Retinal pigment epithelial cell (primary cell): Measurements from ENCODE around the gene PRMT1.

Experiments used
- DNase-seq: peaks from one replicate; pipeline ENCODE4 v3.0.0-alpha.2; 2010; ENCODE audit warnings: low read depth
- H3K4me3 ChIP-seq: 2 replicates; pipeline ENCODE4 v1.5.1; 2011; ENCODE audit warnings: mild to moderate bottlenecking, low read length, control low read depth, moderate library complexity
- TF ChIP-seq, protein P1 (sequence below): conservative IDR thresholded peaks from 2 replicates; pipeline ENCODE4 v1.5.1; 2011; ENCODE audit warnings: low read depth, low read length, control low read depth, inconsistent platforms

Gene PRMT1

DNA sequence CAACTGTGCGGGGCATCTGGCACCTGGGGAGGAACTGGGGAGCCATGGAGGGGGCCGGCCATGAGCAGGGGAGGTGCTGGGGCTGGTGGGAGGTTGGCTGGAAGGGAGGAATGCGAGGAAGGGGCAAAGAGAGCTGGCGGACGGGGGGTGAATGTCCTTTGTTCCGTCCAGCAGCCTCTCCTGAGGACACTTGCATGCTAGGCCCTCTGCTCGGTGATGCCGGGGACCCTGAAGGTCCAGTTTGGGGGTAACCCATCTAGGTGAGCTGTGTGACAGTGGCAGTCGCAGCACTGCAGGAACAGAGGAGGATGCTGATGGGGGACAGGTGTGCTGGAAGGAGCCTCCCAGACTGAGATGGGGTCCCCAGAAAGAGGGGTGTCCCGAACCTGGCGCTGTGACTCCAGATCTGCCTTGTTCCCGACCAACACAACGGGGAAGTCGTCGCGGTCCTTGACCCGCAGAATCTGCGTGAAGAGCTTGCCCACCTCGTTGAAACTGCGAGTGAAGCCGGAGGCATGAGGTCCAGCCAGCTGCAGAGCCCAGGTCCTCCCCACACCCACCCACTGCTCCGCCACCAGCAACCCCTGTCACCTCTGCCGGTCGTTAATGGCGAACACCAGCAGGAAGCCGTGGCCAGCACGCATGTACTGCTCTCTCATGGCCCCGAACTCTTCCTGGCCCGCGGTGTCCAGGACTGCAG is 40.7 kb upstream of the PRMT1 start:
- DNase-seq = no peak

DNA sequence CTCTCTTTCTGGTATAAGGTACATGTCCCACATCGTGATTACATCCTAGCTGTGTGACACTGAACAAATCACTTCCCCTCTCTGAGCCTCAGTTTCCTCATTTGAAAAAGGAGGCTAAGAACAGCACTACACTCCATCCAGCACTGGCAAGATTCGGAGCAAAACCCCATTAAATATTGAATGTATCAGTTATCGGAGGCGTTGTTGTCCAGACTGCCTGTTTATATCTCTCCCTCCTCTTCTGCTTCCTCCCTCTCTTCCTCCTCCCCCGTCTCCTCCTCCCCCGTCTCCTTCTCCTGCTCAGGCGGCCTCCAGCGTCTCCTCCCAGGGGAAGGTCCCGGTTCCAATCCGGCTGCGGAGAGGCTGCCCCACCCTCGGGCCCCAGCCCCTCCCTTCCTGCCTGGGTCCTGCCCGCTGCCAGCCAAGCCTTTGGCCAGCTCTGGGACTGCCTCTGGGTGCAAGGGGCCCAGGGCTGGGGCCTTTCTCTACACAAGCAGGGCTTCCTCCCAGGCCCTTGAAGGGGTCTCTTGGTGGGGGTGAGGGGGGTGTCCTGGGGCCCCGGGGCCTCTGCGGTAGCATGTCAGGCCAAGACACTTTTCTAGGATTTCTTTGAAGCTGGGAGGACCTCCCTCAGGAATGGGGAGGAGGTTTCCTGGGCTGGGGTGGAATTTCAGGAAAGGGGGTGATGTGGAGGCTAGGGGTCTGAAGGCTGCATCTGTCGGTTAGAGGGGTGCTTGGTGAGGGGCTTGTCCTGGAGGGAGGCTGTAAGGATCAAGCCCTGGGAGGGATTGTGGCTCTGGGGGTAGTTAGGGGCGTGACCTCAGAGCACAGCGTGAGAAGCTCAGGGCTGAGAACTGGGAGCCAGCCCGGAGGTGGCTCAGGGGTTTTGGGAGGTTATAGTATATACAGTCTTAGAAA is 39.0 kb upstream of the PRMT1 start:
- no peak for DNase-seq
- H3K4me3 ChIP-seq = peak overlapping the region; percentile 14

More for the DNA sequence above, 40.7 kb upstream of the PRMT1 start:
- H3K4me3 ChIP-seq = no peak overlapping the region
- TF ChIP-seq, protein P1, sequence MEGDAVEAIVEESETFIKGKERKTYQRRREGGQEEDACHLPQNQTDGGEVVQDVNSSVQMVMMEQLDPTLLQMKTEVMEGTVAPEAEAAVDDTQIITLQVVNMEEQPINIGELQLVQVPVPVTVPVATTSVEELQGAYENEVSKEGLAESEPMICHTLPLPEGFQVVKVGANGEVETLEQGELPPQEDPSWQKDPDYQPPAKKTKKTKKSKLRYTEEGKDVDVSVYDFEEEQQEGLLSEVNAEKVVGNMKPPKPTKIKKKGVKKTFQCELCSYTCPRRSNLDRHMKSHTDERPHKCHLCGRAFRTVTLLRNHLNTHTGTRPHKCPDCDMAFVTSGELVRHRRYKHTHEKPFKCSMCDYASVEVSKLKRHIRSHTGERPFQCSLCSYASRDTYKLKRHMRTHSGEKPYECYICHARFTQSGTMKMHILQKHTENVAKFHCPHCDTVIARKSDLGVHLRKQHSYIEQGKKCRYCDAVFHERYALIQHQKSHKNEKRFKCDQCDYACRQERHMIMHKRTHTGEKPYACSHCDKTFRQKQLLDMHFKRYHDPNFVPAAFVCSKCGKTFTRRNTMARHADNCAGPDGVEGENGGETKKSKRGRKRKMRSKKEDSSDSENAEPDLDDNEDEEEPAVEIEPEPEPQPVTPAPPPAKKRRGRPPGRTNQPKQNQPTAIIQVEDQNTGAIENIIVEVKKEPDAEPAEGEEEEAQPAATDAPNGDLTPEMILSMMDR = no peak

DNA sequence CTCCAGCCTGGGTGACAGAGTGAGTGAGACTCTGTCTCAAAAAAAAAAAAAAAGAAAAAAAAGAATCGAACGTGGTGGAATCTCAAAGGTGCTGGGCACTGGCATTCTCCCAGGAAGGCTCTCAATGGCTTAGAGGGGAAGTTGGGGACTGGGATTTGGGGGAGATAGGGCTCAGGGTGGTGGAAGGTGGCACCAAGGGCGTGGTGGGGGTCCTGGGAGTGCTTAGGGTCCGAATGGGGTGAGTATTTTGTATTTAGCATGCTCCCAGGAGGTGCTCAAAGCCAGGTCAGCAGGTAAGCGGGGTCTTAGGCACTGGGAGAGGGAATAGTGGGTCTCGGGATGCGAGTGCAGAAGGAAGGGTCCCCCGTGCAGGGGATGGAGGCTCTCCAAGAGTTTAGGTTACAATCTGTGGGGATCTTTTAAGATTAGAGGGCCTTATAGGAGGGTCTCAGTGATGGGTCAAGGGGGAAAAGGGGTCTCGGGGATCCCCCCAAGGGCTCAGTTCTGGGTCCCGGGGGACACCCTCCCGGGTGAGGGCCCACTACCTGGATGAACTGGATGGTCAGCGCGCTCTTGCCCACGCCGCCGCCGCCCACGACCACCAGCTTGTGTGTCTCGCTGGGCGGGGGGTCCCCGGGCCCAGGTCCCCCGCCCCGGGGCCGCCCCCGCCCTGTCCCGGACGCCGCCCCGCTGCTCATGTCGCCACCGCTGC is 37.5 kb upstream of the PRMT1 start:
- H3K4me3 ChIP-seq = peak overlapping the region; percentile 63
- no peak for DNase-seq
- TF ChIP-seq, protein P1 = no peak

More for the DNA sequence above, 39.0 kb upstream of the PRMT1 start:
- TF ChIP-seq, protein P1 = no peak

DNA sequence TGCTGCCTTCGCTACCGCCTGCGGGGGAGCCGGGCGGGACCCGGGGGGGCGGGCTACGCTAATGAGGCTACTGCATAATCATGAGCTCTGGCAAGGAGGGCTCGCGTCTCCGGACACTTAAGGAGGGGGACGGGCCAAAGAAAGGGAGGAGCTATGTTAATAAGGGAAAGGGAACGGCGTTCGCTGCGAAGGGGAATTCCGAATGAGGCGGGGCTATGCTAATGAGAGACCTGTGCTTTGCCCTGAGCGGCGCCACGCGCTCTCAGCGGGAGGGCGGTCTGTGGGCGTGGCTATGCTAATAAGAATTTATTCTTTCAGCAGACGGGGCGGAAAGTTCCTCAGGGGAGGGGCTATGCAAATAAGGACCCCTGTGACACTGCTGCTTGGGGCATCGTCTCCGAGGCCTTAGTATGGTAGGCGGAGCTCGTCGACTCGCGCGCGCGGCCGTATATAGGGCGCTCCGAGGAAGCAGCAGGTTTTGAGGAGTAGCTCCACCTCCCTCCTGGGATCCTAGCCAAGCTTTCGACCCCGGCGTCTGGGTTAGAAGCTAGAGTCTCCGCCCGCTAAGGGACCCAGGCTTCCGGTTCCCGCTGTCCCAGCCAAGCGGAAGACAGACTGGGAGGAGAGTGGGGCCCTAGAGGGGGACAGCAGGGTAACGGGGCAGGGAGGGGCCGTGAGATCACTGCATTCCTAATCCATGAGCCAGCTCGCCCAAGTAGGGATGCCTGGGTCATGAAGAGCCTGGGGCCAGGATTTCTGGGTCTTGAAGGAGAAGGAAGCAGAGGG is 36.8 kb upstream of the PRMT1 start, which contains the start of gene RRAS:
TSS of gene RRAS (minus strand) at position 31 of the 786 bp plus-strand sequence. CDS start 45 bp downstream, outside the sequence.
- TF ChIP-seq, protein P1 = no peak
- DNase-seq = peak; percentile 99
- H3K4me3 ChIP-seq = peak within 1 kb of the TSS; percentile 63

DNA sequence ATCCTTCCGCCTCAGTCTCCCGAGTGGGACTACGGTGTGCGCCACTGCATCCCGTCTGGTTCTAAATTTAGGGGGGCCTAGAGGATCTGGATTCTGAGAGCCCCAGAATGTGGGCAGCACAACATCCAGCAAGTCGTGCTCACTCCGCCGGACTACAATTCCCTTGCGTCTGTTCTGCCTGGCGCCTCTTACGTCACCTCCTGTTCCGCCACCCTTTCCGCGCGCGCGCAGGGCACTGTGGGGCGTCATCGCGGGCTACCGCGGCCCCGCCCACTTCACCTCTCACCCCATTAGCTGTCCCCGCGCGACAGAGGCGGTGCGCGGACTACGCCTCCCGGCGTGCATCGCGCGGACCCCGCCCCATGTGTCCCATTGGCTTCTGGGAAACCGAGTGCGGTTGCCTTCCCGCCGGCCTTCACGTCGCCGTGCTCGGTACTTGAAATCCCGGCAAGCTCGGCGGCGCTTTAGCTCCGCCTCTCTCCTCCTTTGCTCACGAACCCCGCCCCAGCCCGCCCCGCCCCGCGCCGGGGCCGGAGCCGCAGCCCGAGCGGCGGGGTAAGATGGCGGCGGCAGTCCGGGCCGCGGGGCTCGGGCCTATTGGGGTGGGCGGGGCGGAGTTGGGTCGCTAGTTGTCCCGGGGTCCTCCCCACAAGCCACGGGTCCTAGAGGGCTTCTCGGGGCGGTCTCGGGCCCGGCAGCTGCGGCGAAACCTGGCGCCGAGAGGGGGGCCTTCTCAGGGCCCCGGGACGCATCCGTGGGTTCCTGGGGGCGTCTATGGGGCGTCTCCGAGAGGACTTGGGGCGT is 35.2 kb upstream of the PRMT1 start, which contains the start of gene SCAF1:
TSS of gene SCAF1 (plus strand) at position 522 of the 804 bp plus-strand sequence. CDS start 2,818 bp downstream, outside the sequence.
- peak within 1 kb of the TSS; percentile 100 for H3K4me3 ChIP-seq
- TF ChIP-seq, protein P1 = no peak
- peak; percentile 98 for DNase-seq
